DMS 273 treated with DMSO at 0.1 percent for 48 hours (cell line): Measurements from ENCODE around the gene AXIN1.

Experiments
- DNase-seq: peaks from one replicate; lab custom pipeline; 2025; lab: John Stamatoyannopoulos, UW

Gene AXIN1

GRCh38 chr16:330741-331140 lies 21.8 kb downstream of the AXIN1 start:
- DNase-seq, result no peak

- DNase-seq, result no peak
Observed at GRCh38 chr16:325375-326145, 27.0 kb downstream of the AXIN1 start.

- no peak for DNase-seq
Observed at GRCh38 chr16:324451-325334, 27.8 kb downstream of the AXIN1 start.

- no peak for DNase-seq
Observed at GRCh38 chr16:324201-324450, 28.4 kb downstream of the AXIN1 start.

- no peak for DNase-seq
Observed at GRCh38 chr16:322476-323143, 29.9 kb downstream of the AXIN1 start.

GRCh38 chr16:321532-321931 lies 31.0 kb downstream of the AXIN1 start:
- DNase-seq, result no peak

- no peak for DNase-seq
Observed at GRCh38 chr16:320206-320605, 32.3 kb downstream of the AXIN1 start.

GRCh38 chr16:318628-319027 lies 33.9 kb downstream of the AXIN1 start:
- DNase-seq, result no peak

- no peak for DNase-seq
Observed at GRCh38 chr16:317583-317982, 34.9 kb downstream of the AXIN1 start.

GRCh38 chr16:316741-317464 lies 35.6 kb downstream of the AXIN1 start:
- DNase-seq, result no peak

GRCh38 chr16:314795-315299 lies 37.7 kb downstream of the AXIN1 start:
- no peak for DNase-seq

GRCh38 chr16:314351-314750 lies 38.2 kb downstream of the AXIN1 start:
- no peak for DNase-seq

- DNase-seq, result no peak
Observed at GRCh38 chr16:311725-312124, 40.8 kb downstream of the AXIN1 start.

GRCh38 chr16:309476-309875 lies 43.0 kb downstream of the AXIN1 start:
- no peak for DNase-seq

- no peak for DNase-seq
Observed at GRCh38 chr16:307691-308312, 44.7 kb downstream of the AXIN1 start.

- no peak for DNase-seq
Observed at GRCh38 chr16:306911-307370, 45.6 kb downstream of the AXIN1 start.

- no peak for DNase-seq
Observed at GRCh38 chr16:305916-306626, 46.5 kb downstream of the AXIN1 start.

GRCh38 chr16:303760-304505 lies 48.6 kb downstream of the AXIN1 start:
- DNase-seq, result no peak

- DNase-seq, result no peak
Observed at GRCh38 chr16:301950-302349, 50.6 kb downstream of the AXIN1 start.

GRCh38 chr16:301235-301634 lies 51.3 kb downstream of the AXIN1 start:
- no peak for DNase-seq
